SK-N-SH (cell line): ENCODE measurements around the gene COL4A2. TPM values are rescaled to one million over a fixed set of nuclear protein-coding genes. Genes with fewer than 3 reads are reported as not detected.
A peak's percentile ranks its signal among the peaks of the same experiment; 100 is the strongest.

ENCODE experiments used
- CTCF ChIA-PET: fragments of 300-600, 350-600 bp; formaldehyde crosslinking; extraction: SDS; loops from one replicate; lab custom pipeline; 2021; lab: Yijun Ruan, JAX
- POLR2A ChIA-PET: fragments of 350-600 bp; sonication (Branson Sonifier 250); formaldehyde crosslinking; extraction: SDS; loops from one replicate; lab custom pipeline; 2020; ENCODE audit warnings: antibody characterized with exemption, inconsistent platforms; lab: Yijun Ruan, JAX
- DNase-seq: peaks from one replicate; pipeline ENCODE4 v3.0.0; 2012
- H2AFZ ChIP-seq: fragments of 200-600 bp; sonication (generic); 2 replicates; pipeline ENCODE4 v1.8.1; 2016; ENCODE audit warnings: antibody characterized with exemption, mild to moderate bottlenecking, low read depth
- H3F3A ChIP-seq: fragments of 200-600 bp; sonication (generic); replicated peaks from 2 replicates; pipeline ENCODE3; 2016; ENCODE audit warnings: antibody characterized with exemption, mild to moderate bottlenecking; ENCODE audit not compliant: insufficient read depth
- H3K27ac ChIP-seq, 2 experiments: fragments of 200-500 bp in 1 of 2; fragments of 200-600 bp in 1 of 2; sonication (Bioruptor generic) in 1 of 2; sonication (generic), shearing (Covaris generic) in 1 of 2; 2 replicates each; pipeline versions ENCODE4 v1.5.1 to v1.6.1; 2014 to 2016; ENCODE audit warnings: low read depth in 2 of 2, inconsistent platforms in 1 of 2, low read length in 1 of 2, mild to moderate bottlenecking in 1 of 2, mixed read lengths in 1 of 2
- H3K27me3 ChIP-seq: fragments of 200-600 bp; sonication (generic), shearing (Covaris generic); 2 replicates; pipeline ENCODE4 v1.6.1; 2016; ENCODE audit warnings: mixed run types; ENCODE audit not compliant: insufficient read depth
- H3K36me3 ChIP-seq, 2 experiments: fragments of 200-500 bp in 1 of 2; fragments of 200-600 bp in 1 of 2; sonication (Bioruptor generic) in 1 of 2; sonication (generic) in 1 of 2; replicated peaks in 1 of 2; 2 replicates each; pipeline versions ENCODE3 to v1.5.1; 2014 to 2016; ENCODE audit warnings: low read length in 1 of 2, mild to moderate bottlenecking in 1 of 2; ENCODE audit not compliant: insufficient read depth in 2 of 2, control insufficient read depth in 1 of 2
- H3K4me1 ChIP-seq, 2 experiments: fragments of 200-500 bp in 1 of 2; fragments of 200-600 bp in 1 of 2; sonication (Bioruptor generic) in 1 of 2; sonication (generic), shearing (Covaris generic) in 1 of 2; 2 replicates each; pipeline versions ENCODE4 v1.5.1 to v1.6.1; 2014 to 2016; ENCODE audit warnings: low read depth in 1 of 2, low read length in 1 of 2, mixed run types in 1 of 2; ENCODE audit not compliant: insufficient read depth in 2 of 2, control insufficient read depth in 1 of 2
- H3K4me2 ChIP-seq: fragments of 200-600 bp; sonication (generic), shearing (Covaris generic); 2 replicates; pipeline ENCODE4 v1.6.1; 2017; ENCODE audit warnings: mixed run types
- H3K4me3 ChIP-seq, 2 experiments: fragments of 200-500 bp in 1 of 2; fragments of 200-600 bp in 1 of 2; sonication (Bioruptor generic) in 1 of 2; sonication (generic), shearing (Covaris generic) in 1 of 2; 2 replicates each; pipeline versions ENCODE4 v1.5.1 to v1.8.1; 2014 to 2016; ENCODE audit warnings: low read depth in 2 of 2, inconsistent platforms in 1 of 2, low read length in 1 of 2, mild to moderate bottlenecking in 1 of 2, mixed read lengths in 1 of 2, moderate library complexity in 1 of 2
- H3K79me2 ChIP-seq: fragments of 200-600 bp; sonication (generic); 2 replicates; pipeline ENCODE4 v1.8.1; 2017; ENCODE audit warnings: mild to moderate bottlenecking; ENCODE audit not compliant: insufficient read depth
- H3K9ac ChIP-seq: fragments of 200-600 bp; sonication (generic); 2 replicates; pipeline ENCODE4 v1.6.1; 2017; ENCODE audit warnings: mixed run types
- H3K9me2 ChIP-seq: fragments of 200-600 bp; sonication (generic); 2 replicates; pipeline ENCODE4 v1.6.1; 2017; ENCODE audit warnings: mixed run types
- H3K9me3 ChIP-seq: fragments of 200-600 bp; sonication (generic); 2 replicates; pipeline ENCODE4 v1.6.1; 2017; ENCODE audit warnings: mixed run types, mild to moderate bottlenecking, moderate library complexity
- H4K20me1 ChIP-seq: fragments of 200-600 bp; sonication (generic); 2 replicates; pipeline ENCODE4 v1.6.1; 2017; ENCODE audit warnings: mild to moderate bottlenecking, mixed run types; ENCODE audit not compliant: insufficient read depth
- ELF1 ChIP-seq: IDR thresholded peaks from 2 replicates; pipeline ENCODE4 v1.4.0; 2012
- EZH2phosphoT487 ChIP-seq: fragments of 200-600 bp; sonication (generic); IDR thresholded peaks from 2 replicates; pipeline ENCODE4 v1.6.1; 2017; ENCODE audit warnings: low read depth, mixed run types, mild to moderate bottlenecking, antibody characterized with exemption, moderate library complexity, borderline replicate concordance
- FOSL2 ChIP-seq: IDR thresholded peaks from 2 replicates; pipeline ENCODE4 v1.4.0; 2012; ENCODE audit warnings: low read depth, mild to moderate bottlenecking, moderate library complexity, borderline replicate concordance
- FOXJ3 ChIP-seq: sonication (generic); formaldehyde crosslinking; IDR thresholded peaks from 2 replicates; pipeline ENCODE4 v1.5.1; 2020; ENCODE audit warnings: mild to moderate bottlenecking, missing genetic modification reagents
- FOXM1 ChIP-seq: IDR thresholded peaks from 2 replicates; pipeline ENCODE4 v1.4.0; 2012; ENCODE audit warnings: low read depth, mild to moderate bottlenecking
- GABPA ChIP-seq: IDR thresholded peaks from 2 replicates; pipeline ENCODE4 v1.4.0; 2012; ENCODE audit warnings: low read depth, mild to moderate bottlenecking
- MXI1 ChIP-seq: IDR thresholded peaks from 2 replicates; pipeline ENCODE4 v1.6.1; 2012; ENCODE audit warnings: mild to moderate bottlenecking, low read depth, low read length, improper control_type of control experiment
- PBX3 ChIP-seq: IDR thresholded peaks from 2 replicates; pipeline ENCODE4; 2012
- POLR2AphosphoS5 ChIP-seq: IDR thresholded peaks from 2 replicates; pipeline ENCODE4 v1.6.1; 2012; ENCODE audit warnings: low read depth, low read length
- RCOR1 ChIP-seq: fragments of 150-350 bp; IDR thresholded peaks from 2 replicates; pipeline ENCODE4 v1.6.1; 2017; ENCODE audit warnings: antibody characterized with exemption, low read length
- SIN3A ChIP-seq: IDR thresholded peaks from 2 replicates; pipeline ENCODE4 v1.6.1; 2012; ENCODE audit warnings: low read depth, mild to moderate bottlenecking, low read length, moderate library complexity, borderline replicate concordance
- TEAD4 ChIP-seq: IDR thresholded peaks from 2 replicates; pipeline ENCODE4 v1.4.0; 2012; ENCODE audit warnings: mild to moderate bottlenecking, borderline replicate concordance; ENCODE audit not compliant: insufficient read depth
- USF2 ChIP-seq: fragments of 150-350 bp; IDR thresholded peaks from 2 replicates; pipeline ENCODE4 v1.6.1; 2017; ENCODE audit warnings: antibody characterized with exemption, low read length, low read depth, borderline replicate concordance
- ZBTB33 ChIP-seq: IDR thresholded peaks from 2 replicates; pipeline ENCODE4 v1.4.0; 2012; ENCODE audit warnings: low read depth, borderline replicate concordance
- WGBS: methylation state at CpG from one replicate; pipeline ENCODE4 v1.1.6; 2017; ENCODE audit warnings: low lambda C conversion rate; 5-methylcytosine and 5-hydroxymethylcytosine counted together
- polyA plus RNA-seq, 3 experiments: library from polyadenylated mRNA; depleted of rRNA; stranded (reverse); fragments of >200 nt; gene quantifications; 2 replicates each; pipeline ENCODE4 v1.2.3, GENCODE V29; 2012

COL4A2 gene
- polyA plus RNA-seq, 1 of the 3 experiments (the other 2 are of a cell fraction): 137 TPM

GRCh38 chr13:110303644-110304043, 3.4 kb upstream of the COL4A2 start:
- Histone ChIP-seq H3K36me3 (peaks cover 0 to 7% of the 10 kb centered on the region in 2 experiments), H3K9me2 (no peaks in the 10 kb centered on the region), H3F3A (peaks cover 8% of the 10 kb centered on the region), H3K4me3 (no peak overlapping the region), H3K27ac (no peak overlapping the region), H3K4me1 (peaks cover 29 to 42% of the 10 kb centered on the region in 2 experiments; a peak in 3 of 4 replicates), H4K20me1 (peaks cover 20% of the 10 kb centered on the region; the same call in 1 of the 2 replicates), H3K9ac (no peak overlapping the region), H3K79me2 (peaks cover 100% of the 10 kb centered on the region), H3K4me2 (peak overlapping the region; percentile 98; the same call in 1 of the 2 replicates), H3K9me3 (no peaks in the 10 kb centered on the region), H2AFZ (no peak overlapping the region), H3K27me3 (no peaks in the 10 kb centered on the region)
- no peak for DNase-seq
- CTCF ChIA-PET: interaction anchor here (1.0 to 1.8 kb wide), 4 partner anchors 56 to 108 kb away, joined by 3 to 5 read pairs (median 4); no protein-coding TSS in a partner anchor
- 95% methylated on average over 7 of the region's 7 CpGs for WGBS
- POLR2A ChIA-PET: interaction anchor here (1.5 kb wide), 1 partner anchor 66 kb away, joined by 3 read pairs; no protein-coding TSS in a partner anchor
- TF ChIP-seq FOXJ3 (CRISPR knock-in tag) (no peak), ELF1 (no peak), SIN3A (no peak), POLR2AphosphoS5 (no peak), GABPA (no peak), PBX3 (no peak), TEAD4 (no peak), FOSL2 (no peak), FOXM1 (no peak), EZH2phosphoT487 (no peak), MXI1 (no peak), RCOR1 (no peak), USF2 (no peak), ZBTB33 (no peak)
